ENCODE data around the gene ST8SIA5.

The ST8SIA5 gene

DNA sequence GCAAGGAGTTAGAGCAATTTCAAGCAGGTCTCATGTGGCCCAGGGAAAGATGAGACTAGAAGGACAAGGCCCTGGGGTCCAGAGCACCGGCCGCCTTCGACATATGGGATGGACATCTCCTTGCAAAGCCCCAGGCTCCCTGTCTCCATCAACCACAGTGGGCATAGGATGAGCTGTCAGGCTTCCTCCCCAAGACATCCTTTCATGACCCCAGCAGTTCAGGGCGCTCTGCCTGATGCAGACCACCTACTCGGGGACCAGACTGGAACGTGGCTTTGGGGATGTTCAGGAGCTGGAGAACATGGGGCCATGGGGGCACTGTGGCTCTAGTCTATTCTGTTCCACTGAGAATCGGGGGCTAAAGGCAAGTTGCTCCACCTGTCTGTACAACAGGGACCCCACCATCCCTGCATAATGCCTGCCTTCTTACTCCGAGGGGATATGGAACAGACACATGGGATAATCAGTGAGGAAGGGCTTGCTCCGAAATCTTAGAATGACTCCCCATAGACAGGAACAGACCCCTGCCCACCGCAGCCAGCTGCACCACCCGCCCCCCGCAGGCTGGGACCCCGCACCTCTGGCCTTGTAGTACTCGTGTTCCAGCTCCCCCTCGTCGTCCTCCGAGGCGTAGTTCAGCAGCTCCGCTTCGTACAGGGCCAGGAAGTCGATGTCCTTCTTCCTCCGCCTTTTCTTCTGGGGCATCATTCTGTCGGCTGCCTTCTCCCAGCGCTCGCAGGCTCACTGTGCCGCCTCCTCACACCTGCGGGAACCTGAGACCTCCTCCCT, 100.3 kb downstream of the ST8SIA5 start:
- Histone ChIP-seq H3K9me3 (ENCODE audit: control insufficient read depth, insufficient read depth, low read length) (no peaks in the 10 kb centered on the region), H3K27me3 (ENCODE audit: control insufficient read depth, insufficient read depth, low read length) (no peaks in the 10 kb centered on the region; the same call in 1 of the 2 replicates), H3K4me1 (ENCODE audit: control insufficient read depth, insufficient read depth, low read length) (peaks cover 7% of the 10 kb centered on the region), H3K27ac (ENCODE audit: low read length) (no peak overlapping the region), H3K4me3 (ENCODE audit: low read length) (no peak overlapping the region), H3K36me3 (ENCODE audit: control insufficient read depth, insufficient read depth, low read length) (no peaks in the 10 kb centered on the region)
- WGBS (ENCODE audit: insufficient coverage, insufficient read length) = no CpG with 5 or more reads among the region's 27 CpGs
- no peak for DNase-seq (ENCODE audit: low read depth, low spot score)

- H3K9me3 ChIP-seq (ENCODE audit: control insufficient read depth, insufficient read depth, low read length) = no peaks in the 10 kb centered on the region
- peaks cover 4% of the 10 kb centered on the region; the same call in 1 of the 2 replicates for H3K4me1 ChIP-seq (ENCODE audit: control insufficient read depth, insufficient read depth, low read length)
- no peaks in the 10 kb centered on the region for H3K36me3 ChIP-seq (ENCODE audit: control insufficient read depth, insufficient read depth, low read length)
- no peaks in the 10 kb centered on the region; the same call in 1 of the 2 replicates for H3K27me3 ChIP-seq (ENCODE audit: control insufficient read depth, insufficient read depth, low read length)
- no peak for DNase-seq (ENCODE audit: low read depth, low spot score)
- H3K27ac ChIP-seq (ENCODE audit: low read length) = no peak overlapping the region
- no peak overlapping the region for H3K4me3 ChIP-seq (ENCODE audit: low read length)
Observed at GRCh38 chr18:46652372-46652771, 104.5 kb downstream of the ST8SIA5 start.

GRCh38 chr18:46650681-46651080, 106.2 kb downstream of the ST8SIA5 start:
- Histone ChIP-seq H3K4me3 (ENCODE audit: low read length) (no peak overlapping the region), H3K4me1 (ENCODE audit: control insufficient read depth, insufficient read depth, low read length) (no peaks in the 10 kb centered on the region), H3K36me3 (ENCODE audit: control insufficient read depth, insufficient read depth, low read length) (no peaks in the 10 kb centered on the region), H3K27ac (ENCODE audit: low read length) (no peak overlapping the region), H3K27me3 (ENCODE audit: control insufficient read depth, insufficient read depth, low read length) (no peaks in the 10 kb centered on the region; the same call in 1 of the 2 replicates), H3K9me3 (ENCODE audit: control insufficient read depth, insufficient read depth, low read length) (no peaks in the 10 kb centered on the region)
- no peak for DNase-seq (ENCODE audit: low read depth, low spot score)
- no CpG with 5 or more reads among the region's 4 CpGs for WGBS (ENCODE audit: insufficient coverage, insufficient read length)

DNA sequence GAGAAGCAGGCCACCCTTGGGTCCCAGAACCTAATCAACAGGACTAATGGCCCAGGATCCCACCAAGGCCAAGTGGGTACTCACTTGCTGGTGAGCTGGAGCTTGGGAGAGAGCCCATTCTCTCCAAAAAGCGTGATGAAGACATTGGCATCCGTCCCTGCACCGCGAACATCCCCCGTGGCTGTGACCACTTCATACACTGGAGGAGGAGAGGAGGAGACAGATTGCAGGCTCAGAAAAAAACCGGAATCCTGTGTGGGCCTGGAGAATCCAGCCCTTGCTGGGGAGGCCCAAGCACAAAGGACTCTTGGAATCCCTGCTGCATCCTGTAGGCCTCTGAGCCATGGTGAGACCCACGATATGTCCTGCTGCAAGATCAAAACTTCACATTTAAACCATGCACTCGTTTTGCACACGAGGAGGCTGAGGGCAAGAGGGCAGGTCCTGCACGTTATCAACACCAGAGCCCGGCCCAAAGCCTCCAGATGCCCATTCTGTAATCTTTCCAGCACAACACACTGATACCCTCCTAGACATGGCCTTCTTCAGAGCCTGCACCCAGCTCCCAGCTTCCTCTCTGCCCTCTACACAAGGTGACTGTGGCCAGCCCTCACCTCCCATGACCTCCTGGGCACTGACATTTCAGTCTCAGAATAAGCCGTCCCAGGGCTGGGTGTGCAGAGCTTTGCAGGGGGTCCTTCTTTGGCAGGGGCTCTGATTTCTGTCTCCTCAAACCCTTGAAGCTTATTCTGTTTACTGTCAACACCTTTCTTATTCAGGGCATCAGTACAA, 107.6 kb downstream of the ST8SIA5 start:
- H3K9me3 ChIP-seq (ENCODE audit: control insufficient read depth, insufficient read depth, low read length) = no peaks in the 10 kb centered on the region
- H3K36me3 ChIP-seq (ENCODE audit: control insufficient read depth, insufficient read depth, low read length) = no peaks in the 10 kb centered on the region
- no peak for DNase-seq (ENCODE audit: low read depth, low spot score)
- H3K4me3 ChIP-seq (ENCODE audit: low read length) = no peak overlapping the region
- H3K27me3 ChIP-seq (ENCODE audit: control insufficient read depth, insufficient read depth, low read length) = no peaks in the 10 kb centered on the region; the same call in 1 of the 2 replicates
- H3K4me1 ChIP-seq (ENCODE audit: control insufficient read depth, insufficient read depth, low read length) = no peaks in the 10 kb centered on the region
- no CpG with 5 or more reads among the region's 12 CpGs for WGBS (ENCODE audit: insufficient coverage, insufficient read length)
- no peak overlapping the region for H3K27ac ChIP-seq (ENCODE audit: low read length)

- whole genome bisulfite sequencing (ENCODE audit: insufficient coverage, insufficient read length) = no CpG with 5 or more reads among the region's 7 CpGs
- Histone ChIP-seq H3K9me3 (ENCODE audit: control insufficient read depth, insufficient read depth, low read length) (no peaks in the 10 kb centered on the region), H3K4me1 (ENCODE audit: control insufficient read depth, insufficient read depth, low read length) (no peaks in the 10 kb centered on the region), H3K36me3 (ENCODE audit: control insufficient read depth, insufficient read depth, low read length) (no peaks in the 10 kb centered on the region), H3K27ac (ENCODE audit: low read length) (no peak overlapping the region), H3K4me3 (ENCODE audit: low read length) (no peak overlapping the region), H3K27me3 (ENCODE audit: control insufficient read depth, insufficient read depth, low read length) (no peaks in the 10 kb centered on the region)
- no peak for DNase-seq (ENCODE audit: low read depth, low spot score)
Observed at GRCh38 chr18:46646468-46646867, 110.4 kb downstream of the ST8SIA5 start.

DNA sequence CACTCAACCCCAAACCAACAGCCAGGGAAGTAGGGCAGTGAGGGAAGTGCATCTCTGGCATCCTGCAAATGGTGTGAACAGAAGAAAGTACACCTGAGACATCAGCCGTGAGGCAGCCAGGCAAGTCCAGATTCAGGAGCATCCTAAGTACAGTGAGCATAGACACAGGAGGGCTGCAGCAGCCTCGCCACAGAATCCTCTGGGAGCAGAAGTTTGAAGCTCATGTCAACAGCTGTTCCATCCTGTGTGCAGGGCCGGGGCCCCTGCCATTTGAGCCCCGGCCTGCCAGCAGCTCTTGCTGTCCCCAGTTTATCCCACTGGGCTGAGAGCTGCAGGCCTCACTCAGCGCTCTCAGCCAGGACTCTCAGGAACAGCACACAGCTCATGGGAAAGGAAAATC, 114.3 kb downstream of the ST8SIA5 start:
- no peak overlapping the region for H3K27ac ChIP-seq (ENCODE audit: low read length)
- H3K9me3 ChIP-seq (ENCODE audit: control insufficient read depth, insufficient read depth, low read length) = no peaks in the 10 kb centered on the region
- no CpG with 5 or more reads among the region's 5 CpGs for WGBS (ENCODE audit: insufficient coverage, insufficient read length)
- H3K4me3 ChIP-seq (ENCODE audit: low read length) = no peak overlapping the region
- H3K27me3 ChIP-seq (ENCODE audit: control insufficient read depth, insufficient read depth, low read length) = no peaks in the 10 kb centered on the region
- no peak for DNase-seq (ENCODE audit: low read depth, low spot score)
- no peaks in the 10 kb centered on the region for H3K4me1 ChIP-seq (ENCODE audit: control insufficient read depth, insufficient read depth, low read length)
- no peaks in the 10 kb centered on the region for H3K36me3 ChIP-seq (ENCODE audit: control insufficient read depth, insufficient read depth, low read length)

DNA sequence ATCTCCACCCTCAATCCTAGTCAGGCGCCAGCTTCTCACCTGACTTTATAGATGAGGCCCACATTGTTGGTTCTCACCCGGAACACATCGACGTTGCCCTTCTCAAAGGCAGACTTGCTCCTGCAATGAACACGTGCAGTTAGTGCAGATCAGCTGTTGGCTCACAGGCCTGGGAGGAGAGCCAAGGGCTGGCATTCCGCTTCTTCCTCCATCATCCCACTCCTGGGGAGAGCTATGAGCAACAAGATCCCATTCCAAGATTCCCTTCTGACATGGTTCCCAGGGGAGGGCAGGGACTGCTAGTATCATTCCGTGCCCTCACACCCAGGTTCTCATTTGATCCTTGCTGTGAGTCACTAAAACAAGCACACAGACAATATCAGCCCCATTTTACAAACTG, 114.9 kb downstream of the ST8SIA5 start:
- Histone ChIP-seq H3K9me3 (ENCODE audit: control insufficient read depth, insufficient read depth, low read length) (no peaks in the 10 kb centered on the region), H3K4me1 (ENCODE audit: control insufficient read depth, insufficient read depth, low read length) (no peaks in the 10 kb centered on the region), H3K27me3 (ENCODE audit: control insufficient read depth, insufficient read depth, low read length) (no peaks in the 10 kb centered on the region), H3K36me3 (ENCODE audit: control insufficient read depth, insufficient read depth, low read length) (no peaks in the 10 kb centered on the region), H3K4me3 (ENCODE audit: low read length) (no peak overlapping the region), H3K27ac (ENCODE audit: low read length) (no peak overlapping the region)
- WGBS (ENCODE audit: insufficient coverage, insufficient read length) = no CpG with 5 or more reads among the region's 7 CpGs
- no peak for DNase-seq (ENCODE audit: low read depth, low spot score)

DNA sequence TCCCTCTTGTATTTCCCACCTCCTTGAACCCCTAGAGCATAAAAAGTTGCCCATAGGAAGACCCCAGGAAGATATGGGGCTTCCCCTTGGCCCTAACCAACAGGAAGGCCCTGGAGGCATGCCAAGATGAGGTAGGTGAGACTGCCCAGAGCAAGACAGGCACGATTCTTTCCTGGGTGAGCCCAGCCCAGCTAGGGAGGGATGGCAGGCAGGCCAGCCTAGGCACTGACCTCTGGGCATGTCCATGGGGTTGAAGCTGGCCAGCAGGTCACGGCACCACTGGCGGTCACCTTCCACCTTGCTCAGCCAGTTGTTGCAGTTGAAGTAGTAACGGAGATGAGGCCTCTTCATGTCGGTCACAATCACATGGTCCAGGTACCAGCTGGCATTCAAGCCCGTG, 117.5 kb downstream of the ST8SIA5 start:
- Histone ChIP-seq H3K36me3 (ENCODE audit: control insufficient read depth, insufficient read depth, low read length) (no peaks in the 10 kb centered on the region), H3K9me3 (ENCODE audit: control insufficient read depth, insufficient read depth, low read length) (no peaks in the 10 kb centered on the region), H3K27me3 (ENCODE audit: control insufficient read depth, insufficient read depth, low read length) (no peaks in the 10 kb centered on the region), H3K4me3 (ENCODE audit: low read length) (no peak overlapping the region), H3K4me1 (ENCODE audit: control insufficient read depth, insufficient read depth, low read length) (no peaks in the 10 kb centered on the region), H3K27ac (ENCODE audit: low read length) (no peak overlapping the region)
- WGBS (ENCODE audit: insufficient coverage, insufficient read length) = no CpG with 5 or more reads among the region's 6 CpGs
- DNase-seq (ENCODE audit: low read depth, low spot score) = no peak

DNA sequence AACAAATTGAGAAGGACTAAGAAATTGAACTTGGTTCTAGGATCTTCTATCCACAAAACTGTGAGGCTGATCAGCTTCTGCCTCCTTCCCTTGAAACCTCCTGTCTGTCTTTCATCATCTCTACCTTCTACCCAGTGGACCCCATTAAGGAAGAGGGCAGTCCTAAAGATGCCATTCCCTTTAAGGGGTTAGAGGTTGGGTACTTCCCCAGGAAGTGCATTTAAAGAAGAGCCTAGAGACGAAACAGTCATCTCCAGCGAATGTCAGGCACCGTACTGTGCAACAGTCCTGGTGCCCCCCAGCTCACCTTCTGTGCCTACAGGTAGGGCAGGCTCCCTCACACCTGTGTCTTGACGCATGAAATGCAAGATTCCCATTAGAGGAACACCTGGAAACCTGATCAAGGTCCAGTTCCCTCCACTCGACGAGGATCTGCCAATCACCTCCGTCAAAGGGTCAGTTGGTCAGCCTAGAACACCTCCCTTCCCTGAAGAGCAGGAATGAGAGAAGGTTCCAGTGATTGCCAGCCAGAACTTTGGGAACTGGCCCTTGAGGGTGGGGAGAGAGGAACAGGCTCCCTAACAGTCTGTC, 120.7 kb downstream of the ST8SIA5 start:
- no peak overlapping the region for H3K4me3 ChIP-seq (ENCODE audit: low read length)
- no CpG with 5 or more reads among the region's 7 CpGs for WGBS (ENCODE audit: insufficient coverage, insufficient read length)
- H3K4me1 ChIP-seq (ENCODE audit: control insufficient read depth, insufficient read depth, low read length) = no peaks in the 10 kb centered on the region
- no peaks in the 10 kb centered on the region for H3K27me3 ChIP-seq (ENCODE audit: control insufficient read depth, insufficient read depth, low read length)
- H3K9me3 ChIP-seq (ENCODE audit: control insufficient read depth, insufficient read depth, low read length) = no peaks in the 10 kb centered on the region
- no peak overlapping the region for H3K27ac ChIP-seq (ENCODE audit: low read length)
- no peak for DNase-seq (ENCODE audit: low read depth, low spot score)
- H3K36me3 ChIP-seq (ENCODE audit: control insufficient read depth, insufficient read depth, low read length) = no peaks in the 10 kb centered on the region

DNA sequence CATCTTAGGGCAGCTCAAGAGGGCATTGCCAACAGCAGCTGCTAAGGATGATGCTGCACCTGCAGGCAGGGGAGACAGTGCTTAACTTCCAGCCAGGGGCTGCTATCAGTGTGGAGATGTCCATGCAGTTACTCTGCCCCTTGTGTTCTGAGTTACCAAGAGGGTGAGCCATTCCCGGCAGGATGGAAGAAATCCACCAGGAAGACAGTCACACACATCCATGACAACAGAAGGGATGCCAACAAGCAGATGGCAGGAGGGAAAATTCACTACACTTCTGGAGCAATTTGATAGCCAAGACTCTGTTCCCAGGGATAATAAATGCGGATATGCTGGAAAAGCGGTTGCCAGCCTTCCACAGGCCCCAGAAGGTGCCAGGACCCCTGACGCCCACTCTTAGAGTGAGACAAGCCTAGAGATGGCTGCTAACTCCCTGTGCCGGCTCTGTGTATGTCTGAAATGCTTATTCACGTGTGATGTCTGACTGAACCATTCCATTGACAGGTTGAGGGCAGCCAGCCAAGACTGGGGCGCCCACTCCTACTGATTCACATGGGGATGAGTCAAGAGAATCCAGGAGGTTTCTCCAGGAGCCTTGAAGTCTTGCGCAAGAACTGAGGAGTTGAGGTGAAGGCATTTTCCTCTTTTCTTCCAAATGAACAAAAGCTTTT, 124.3 kb downstream of the ST8SIA5 start:
- Histone ChIP-seq H3K36me3 (ENCODE audit: control insufficient read depth, insufficient read depth, low read length) (no peaks in the 10 kb centered on the region), H3K4me1 (ENCODE audit: control insufficient read depth, insufficient read depth, low read length) (no peaks in the 10 kb centered on the region), H3K4me3 (ENCODE audit: low read length) (no peak overlapping the region), H3K9me3 (ENCODE audit: control insufficient read depth, insufficient read depth, low read length) (no peaks in the 10 kb centered on the region), H3K27ac (ENCODE audit: low read length) (no peak overlapping the region), H3K27me3 (ENCODE audit: control insufficient read depth, insufficient read depth, low read length) (no peaks in the 10 kb centered on the region)
- WGBS (ENCODE audit: insufficient coverage, insufficient read length) = no CpG with 5 or more reads among the region's 8 CpGs
- no peak for DNase-seq (ENCODE audit: low read depth, low spot score)

Measured in iPS DF 6.9 (cell line).